ENCODE results near the gene CHML.

The CHML gene

GRCh38 chr1:241590719-241591118 lies 49.5 kb downstream of the CHML start:
- no peak for DNase-seq

Data from nucleus accumbens (tissue), 56 donors.